GM21825 (cell line): ENCODE results near the gene OPCML.
A peak's percentile ranks its signal among the peaks of the same experiment; 100 is the strongest.

Experiments
- ATAC-seq: cut with Tn5 transposase; IDR thresholded peaks from one replicate; pipeline ENCODE4 v1.9.1; 2021; ENCODE audit warnings: mild to moderate bottlenecking, moderate library complexity; ENCODE audit not compliant: unreplicated experiment

Gene OPCML

GRCh38 chr11:133305208-133305956, 226.9 kb downstream of the OPCML start:
- ATAC-seq = no peak

- ATAC-seq = no peak
Observed at GRCh38 chr11:133303262-133303661, 229.0 kb downstream of the OPCML start.

GRCh38 chr11:133302056-133302455, 230.2 kb downstream of the OPCML start:
- no peak for ATAC-seq

GRCh38 chr11:133300666-133301065, 231.6 kb downstream of the OPCML start:
- ATAC-seq = no peak

DNA sequence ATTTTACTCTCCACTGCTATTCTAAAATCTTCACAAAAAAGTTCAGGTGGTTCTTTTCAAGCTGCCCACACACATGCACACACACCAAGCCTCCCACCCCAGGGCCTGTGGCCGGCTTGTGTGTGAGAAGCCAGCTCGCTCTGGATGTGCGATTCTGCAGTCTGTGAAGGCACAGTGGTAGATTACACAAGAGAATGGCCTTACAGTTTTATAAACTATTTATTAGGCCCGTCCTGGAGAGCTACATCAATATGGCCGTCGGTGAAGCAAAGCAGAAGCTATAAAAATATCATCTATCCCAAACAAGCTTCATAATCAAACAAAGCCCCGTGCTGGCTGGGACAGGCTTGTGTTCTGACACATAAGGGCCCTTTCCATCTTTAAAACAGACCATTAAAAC, 240.5 kb downstream of the OPCML start:
- no peak for ATAC-seq

GRCh38 chr11:133285359-133285758, 246.9 kb downstream of the OPCML start:
- no peak for ATAC-seq

DNA sequence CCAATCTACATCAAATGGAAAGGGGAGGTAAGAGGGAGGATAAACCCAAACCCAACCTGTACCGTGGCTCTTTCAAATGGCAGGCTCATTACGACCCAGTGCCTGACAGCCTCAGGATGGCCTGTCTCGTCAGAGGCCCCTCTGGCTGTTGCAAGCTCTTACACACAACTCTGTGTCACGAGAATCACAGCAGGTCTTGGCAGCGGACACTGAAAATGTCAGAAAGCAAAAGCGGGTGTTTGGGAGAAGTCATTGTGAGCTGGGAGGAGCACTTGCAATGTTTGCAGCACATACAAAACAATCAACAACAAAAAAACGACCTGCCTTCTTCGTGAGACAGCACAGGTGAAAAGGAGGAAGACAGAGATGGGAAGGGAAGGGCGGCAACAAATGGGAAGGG, 248.1 kb downstream of the OPCML start:
- ATAC-seq = no peak

DNA sequence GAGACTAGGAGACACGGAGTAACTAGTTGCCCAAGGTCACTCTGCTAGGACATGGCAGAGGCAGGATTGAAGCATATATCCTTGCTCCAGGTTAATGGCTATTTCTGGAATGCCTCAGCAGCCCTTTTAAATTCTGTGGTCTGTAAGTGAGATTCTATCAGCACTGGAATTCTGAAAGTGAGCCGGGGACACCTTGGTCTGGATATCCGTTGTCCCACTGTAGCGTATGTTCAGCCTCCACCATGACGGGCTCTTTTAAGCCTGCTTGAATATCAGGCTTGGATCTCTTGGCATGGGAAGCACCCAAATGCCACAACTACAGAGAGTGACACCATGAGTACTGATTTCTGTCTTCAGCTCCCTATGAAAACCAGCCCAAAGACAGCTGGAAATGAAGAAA, 254.4 kb downstream of the OPCML start:
- ATAC-seq = no peak

DNA sequence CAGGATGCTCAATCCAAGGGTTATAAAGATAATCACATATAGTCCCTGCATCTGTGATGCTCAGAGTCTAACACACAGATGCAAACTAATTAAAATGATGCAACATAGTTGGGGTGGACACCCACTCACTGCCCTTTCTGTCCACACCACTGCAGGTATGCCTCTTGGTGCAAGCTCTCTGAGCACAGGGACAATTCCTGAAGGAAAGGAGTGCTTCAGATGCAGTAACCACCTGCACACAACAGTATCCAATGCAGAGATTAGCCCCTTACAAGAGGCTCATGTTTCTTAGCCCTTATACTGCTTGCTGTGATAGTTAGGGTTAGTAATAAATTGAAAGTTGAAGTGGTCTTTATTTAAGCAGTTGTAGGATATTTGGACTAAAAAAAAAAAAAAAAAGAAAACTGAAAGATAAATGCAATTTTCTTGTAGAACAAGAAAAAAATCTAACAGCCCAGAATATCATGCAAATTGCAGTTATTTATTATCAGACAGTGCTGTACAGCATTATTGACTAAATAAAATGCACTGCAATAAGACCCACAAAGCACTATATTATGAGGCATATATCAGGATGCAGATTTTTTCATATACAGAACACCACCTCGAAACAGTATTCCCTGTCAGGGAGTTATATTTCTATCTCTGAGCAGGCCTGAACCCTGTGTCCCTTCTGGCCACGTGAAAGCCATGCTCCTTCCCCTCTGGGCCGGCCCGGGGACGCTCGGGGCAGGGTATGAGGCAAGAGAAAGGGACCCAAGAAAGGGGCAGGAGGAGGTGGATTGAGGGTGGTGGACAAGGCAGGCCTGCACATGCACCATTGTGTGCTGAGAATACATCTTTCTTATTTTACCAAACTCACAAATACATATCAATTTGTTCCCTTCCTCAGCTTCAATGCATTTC, 260.2 kb downstream of the OPCML start:
- no peak for ATAC-seq

DNA sequence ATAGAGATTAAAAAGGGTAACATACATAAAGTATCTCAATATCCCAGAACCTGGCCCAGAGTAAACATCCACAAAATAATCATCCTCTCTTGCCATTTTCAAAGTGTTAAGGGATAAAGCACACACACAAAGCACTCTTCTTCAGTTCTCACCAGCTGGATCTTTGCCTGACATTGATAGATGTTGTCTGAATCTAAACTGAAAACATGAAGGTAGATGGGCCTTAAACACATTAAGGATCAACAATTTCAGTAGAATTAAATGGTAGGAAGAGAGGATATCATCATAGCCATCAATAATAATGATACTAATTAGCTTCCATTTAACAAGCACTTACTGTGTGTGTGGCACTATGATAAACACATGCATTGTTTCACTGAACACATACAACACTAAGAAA, 261.1 kb downstream of the OPCML start:
- no peak for ATAC-seq

GRCh38 chr11:133269267-133269666, 263.0 kb downstream of the OPCML start:
- ATAC-seq = peak; percentile 95

- no peak for ATAC-seq
Observed at GRCh38 chr11:133266986-133267385, 265.3 kb downstream of the OPCML start.

DNA sequence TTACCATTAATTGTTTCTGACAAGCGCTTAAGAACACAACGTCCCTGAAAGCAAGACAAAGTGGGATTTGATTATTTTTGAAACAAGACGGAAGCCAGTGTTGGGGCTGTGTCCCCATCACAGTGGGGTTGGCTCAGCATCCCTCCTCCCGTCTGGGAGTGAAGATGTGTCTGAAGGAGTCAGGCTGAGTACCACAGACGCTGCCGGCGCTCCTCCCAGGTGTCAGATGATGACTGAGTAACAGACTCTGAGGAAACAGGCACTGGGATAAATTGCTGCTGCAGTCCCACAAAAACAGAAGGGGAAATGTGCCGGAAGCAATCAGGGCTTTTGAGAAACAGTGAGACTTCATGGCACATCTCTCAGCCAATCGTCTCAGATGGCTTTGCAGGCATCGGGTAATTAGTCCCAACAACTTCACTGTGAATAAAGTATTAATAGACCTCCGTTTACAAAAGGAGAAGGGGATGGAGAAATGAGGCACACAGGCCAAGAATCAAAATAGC, 266.7 kb downstream of the OPCML start:
- ATAC-seq = no peak

DNA sequence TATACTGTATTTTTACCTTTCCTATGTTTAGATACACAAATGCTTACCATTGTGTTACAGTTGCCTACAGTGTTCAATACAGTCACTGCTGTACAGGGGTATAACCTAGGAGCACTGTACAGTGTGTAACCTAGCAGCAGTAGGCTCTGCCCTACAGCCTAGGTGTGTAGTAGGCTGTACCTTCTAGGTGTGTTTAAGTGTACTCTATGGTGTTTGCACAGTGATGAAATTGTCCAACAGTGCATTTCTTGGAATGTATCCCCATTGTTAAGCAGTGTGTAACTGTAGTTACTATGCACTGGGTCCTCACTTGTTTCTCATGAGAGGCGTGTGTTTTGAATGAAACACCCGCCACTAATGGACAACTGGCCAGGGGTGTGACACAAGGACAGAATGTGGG, 269.0 kb downstream of the OPCML start:
- no peak for ATAC-seq

DNA sequence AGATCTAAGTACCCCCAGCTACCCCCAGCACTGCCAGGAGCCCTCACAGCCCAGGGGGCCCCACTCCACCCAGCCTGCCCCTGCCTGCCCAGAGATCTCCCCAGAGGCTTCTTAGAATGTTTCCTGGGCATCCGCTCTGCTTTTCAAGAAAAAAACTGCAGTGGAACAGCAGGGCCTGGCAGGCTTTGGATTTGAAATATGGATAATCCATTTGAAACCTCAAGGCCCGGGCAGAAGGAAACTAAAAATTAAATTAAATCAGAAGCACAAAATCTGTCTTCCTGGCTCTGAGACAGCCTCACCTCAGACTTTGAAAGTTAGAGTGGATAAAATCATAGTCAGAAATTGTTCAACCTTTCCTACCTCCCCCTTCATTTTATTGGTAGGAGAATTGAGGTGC, 273.6 kb downstream of the OPCML start:
- no peak for ATAC-seq

- ATAC-seq = no peak
Observed at GRCh38 chr11:133254601-133255000, 277.7 kb downstream of the OPCML start.

DNA sequence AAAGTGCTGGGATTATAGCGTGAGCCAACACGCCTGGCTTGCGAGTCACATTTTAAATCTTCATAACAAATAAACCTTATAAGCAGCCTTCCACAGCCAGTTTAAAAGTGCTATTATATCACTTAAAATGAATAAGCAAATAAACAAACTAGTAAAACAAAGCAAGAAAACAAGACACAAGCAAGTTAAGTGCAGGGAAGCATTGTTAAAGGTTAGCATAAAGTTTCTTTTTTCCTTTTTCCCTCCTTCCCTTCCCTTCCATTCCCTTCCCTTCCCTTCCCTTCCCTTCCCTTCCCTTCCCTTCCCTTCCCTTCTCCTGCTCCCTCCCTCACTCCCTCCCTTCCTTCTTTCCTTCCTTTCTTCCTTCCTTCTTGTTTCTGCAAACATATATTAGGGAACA, 278.7 kb downstream of the OPCML start:
- ATAC-seq = no peak

DNA sequence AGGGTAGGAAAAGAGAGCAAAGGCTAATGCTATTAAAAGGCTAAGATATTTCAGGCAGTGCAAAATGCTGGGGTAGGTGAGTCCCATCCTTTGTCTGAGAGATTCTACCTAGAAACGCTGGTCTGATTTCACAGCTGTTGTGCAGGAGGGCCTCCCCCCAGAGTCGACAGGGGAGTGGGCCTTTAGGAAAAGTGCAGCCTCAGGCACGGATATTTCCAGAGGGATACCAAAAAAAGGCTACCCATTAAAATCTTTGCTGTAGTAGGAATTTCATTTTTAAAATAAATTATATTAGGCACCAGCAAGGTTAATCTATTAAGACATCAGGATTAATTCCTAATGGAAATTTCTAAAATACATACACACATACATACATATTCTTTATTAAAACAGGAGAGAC, 280.5 kb downstream of the OPCML start:
- no peak for ATAC-seq

DNA sequence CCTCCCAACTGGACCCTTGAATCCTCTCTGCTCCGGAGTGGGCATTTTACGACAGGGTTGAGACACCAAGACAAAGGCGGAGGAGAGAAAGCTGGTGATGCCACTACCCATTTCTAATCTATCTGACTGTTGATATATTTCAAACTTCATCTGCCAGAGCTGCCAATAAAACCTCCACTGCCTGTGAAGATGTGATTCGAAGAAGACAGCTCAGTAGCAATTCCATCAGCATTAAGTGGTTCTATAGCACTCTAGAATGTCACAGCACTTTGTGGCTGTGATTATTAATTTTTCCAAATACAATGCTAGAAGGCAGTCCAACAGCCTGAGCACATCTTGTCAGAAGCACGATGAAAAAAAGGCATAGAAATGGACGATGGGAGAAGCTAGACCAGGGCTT, 282.8 kb downstream of the OPCML start:
- ATAC-seq = no peak

- ATAC-seq = no peak
Observed at GRCh38 chr11:133249065-133249464, 283.2 kb downstream of the OPCML start.

- ATAC-seq = no peak
Observed at GRCh38 chr11:133243832-133244231, 288.5 kb downstream of the OPCML start.
